ENCODE data around the gene MEOX1. TPM values are rescaled to one million over a fixed set of nuclear protein-coding genes. Genes with fewer than 3 reads are reported as not detected.

The MEOX1 gene

GRCh38 chr17:43591001-43591400 lies 70.7 kb downstream of the MEOX1 start:
- no peak overlapping the region for H3K4me2 ChIP-seq (ENCODE audit: insufficient read depth, low read length, poor library complexity, severe bottlenecking)
- H3K9ac ChIP-seq (ENCODE audit: low read depth, low read length, poor library complexity): no peak overlapping the region
- H2BK120ac ChIP-seq (ENCODE audit: low read depth, low read length): no peak overlapping the region
- no peak overlapping the region for H2AK5ac ChIP-seq (ENCODE audit: low read depth, low read length)
- no peak overlapping the region for H2BK12ac ChIP-seq (ENCODE audit: low read length)
- H3K9me3 ChIP-seq (replicated peaks in 1 of 2; ENCODE audit: control insufficient read depth in 2 of 2, insufficient read depth in 1 of 2, low read depth in 1 of 2, low read length in 2 of 2): peaks cover 0 to 2% of the 10 kb centered on the region in 2 donors
- peaks cover 0 to 2% of the 10 kb centered on the region in 2 donors for H3K4me1 ChIP-seq (ENCODE audit: control insufficient read depth in 2 of 2, insufficient read depth in 1 of 2, low read depth in 1 of 2, low read length in 2 of 2)
- no CpG with 5 or more reads among the region's 3 CpGs for WGBS, 2 donors (ENCODE audit: extremely low coverage in 2 of 2, insufficient read length in 2 of 2, insufficient replicate concordance in 1 of 2)
- H4K91ac ChIP-seq (ENCODE audit: low read depth, low read length, poor library complexity): no peak overlapping the region
- H3K23ac ChIP-seq (ENCODE audit: low read depth, low read length, poor library complexity): no peak overlapping the region
- no peak for DNase-seq (ENCODE audit: low spot score)
- no peak overlapping the region for H2BK15ac ChIP-seq (ENCODE audit: low read length)
- no peak overlapping the region for H2AFZ ChIP-seq (ENCODE audit: low read length)
- no peak overlapping the region for H3K14ac ChIP-seq (ENCODE audit: low read length)
- no peak overlapping the region for H2BK5ac ChIP-seq (ENCODE audit: low read length)
- H3K4ac ChIP-seq (ENCODE audit: low read length): no peak overlapping the region
- no peak overlapping the region for H3K18ac ChIP-seq (ENCODE audit: low read length)
- no peaks in the 10 kb centered on the region for H3K27me3 ChIP-seq (ENCODE audit: control insufficient read depth in 3 of 3, insufficient read depth in 3 of 3, low read depth in 1 of 3, low read length in 3 of 3)
- H4K8ac ChIP-seq (ENCODE audit: low read depth, low read length): no peak overlapping the region
- no peaks in the 10 kb centered on the region for H3K36me3 ChIP-seq (replicated peaks in 1 of 2; ENCODE audit: control insufficient read depth in 2 of 2, insufficient read depth in 2 of 2, low read length in 2 of 2)
- no peak overlapping the region for H3K4me3 ChIP-seq (ENCODE audit: low read length in 2 of 2)
- no peaks in the 10 kb centered on the region for H3K79me1 ChIP-seq (ENCODE audit: low read depth, low read length)
- no peak overlapping the region for H3K27ac ChIP-seq (replicated peaks; ENCODE audit: low read length)

Small RNA genes lying within 50 kb of the gene (small RNA-seq; reads per million reads assigned to genes)
- not detected for gene RF00017 (ENCODE audit: insufficient read depth)

Measured in neuronal stem cell (in vitro differentiated cells).